ENCODE results near the gene TGFA. TPM values are rescaled to one million over a fixed set of nuclear protein-coding genes. Genes with fewer than 3 reads are reported as not detected.

TGFA gene
- total and polyA plus RNA-seq, 2 experiments from 2014 or later: 2.6 to 5.6 TPM

GRCh38 chr2:70551167-70551566 lies 2.5 kb downstream of the TGFA start:
- DNase-seq (ENCODE audit: low spot score): no peak

GRCh38 chr2:70549962-70550361 lies 3.7 kb downstream of the TGFA start:
- no peak for TF ChIP-seq CTCF (IDR thresholded peaks at IDR 0.05; ENCODE audit: poor library complexity)
- TF ChIP-seq EZH2 (IDR thresholded peaks at IDR 0.05; ENCODE audit: borderline replicate concordance): no peak
- no peak for TF ChIP-seq EZH2phosphoT487 (IDR thresholded peaks at IDR 0.05; ENCODE audit: low read depth, severe bottlenecking, unreplicated experiment)
- no peak overlapping the region for H2AFZ ChIP-seq
- H3K36me3 ChIP-seq (replicated peaks; ENCODE audit: insufficient read depth, low read depth): no peaks in the 10 kb centered on the region
- no peaks in the 10 kb centered on the region for H3K9me2 ChIP-seq (replicated peaks; ENCODE audit: insufficient read depth)
- peaks cover 51% of the 10 kb centered on the region for H3K27me3 ChIP-seq
- no peaks in the 10 kb centered on the region for H3K79me2 ChIP-seq
- no peak overlapping the region for H3K4me2 ChIP-seq
- no peak overlapping the region for H3K27ac ChIP-seq
- WGBS (ENCODE audit: low lambda C conversion rate, missing lambda C conversion rate): 86% methylated on average over 7 of the region's 7 CpGs
- DNase-seq (ENCODE audit: low spot score): no peak
- H4K20me1 ChIP-seq (ENCODE audit: insufficient read depth, poor library complexity, severe bottlenecking): no peaks in the 10 kb centered on the region
- peaks cover 18% of the 10 kb centered on the region for H3K4me1 ChIP-seq (ENCODE audit: insufficient read depth)
- no peaks in the 10 kb centered on the region for H3K9me3 ChIP-seq (ENCODE audit: low read depth)
- no peak overlapping the region for H3K4me3 ChIP-seq

More at GRCh38 chr2:70551167-70551566, 2.5 kb downstream of the TGFA start:
- no peak overlapping the region for H2AFZ ChIP-seq
- no peaks in the 10 kb centered on the region for H3K79me2 ChIP-seq
- H3K9me3 ChIP-seq (ENCODE audit: low read depth): no peaks in the 10 kb centered on the region
- no peak overlapping the region for H3K4me3 ChIP-seq
- no peaks in the 10 kb centered on the region for H3K36me3 ChIP-seq (replicated peaks; ENCODE audit: insufficient read depth, low read depth)
- H3K27me3 ChIP-seq: peaks cover 52% of the 10 kb centered on the region
- H3K27ac ChIP-seq: no peak overlapping the region
- H4K20me1 ChIP-seq (ENCODE audit: insufficient read depth, poor library complexity, severe bottlenecking): no peaks in the 10 kb centered on the region
- H3K4me1 ChIP-seq (ENCODE audit: insufficient read depth): peaks cover 18% of the 10 kb centered on the region
- H3K9me2 ChIP-seq (replicated peaks; ENCODE audit: insufficient read depth): no peaks in the 10 kb centered on the region
- WGBS (ENCODE audit: low lambda C conversion rate, missing lambda C conversion rate): 62% methylated on average over 7 of the region's 7 CpGs
- H3K4me2 ChIP-seq: no peak overlapping the region
- TF ChIP-seq EZH2 (IDR thresholded peaks at IDR 0.05; ENCODE audit: borderline replicate concordance) (no peak), EZH2phosphoT487 (IDR thresholded peaks at IDR 0.05; ENCODE audit: low read depth, severe bottlenecking, unreplicated experiment) (no peak), CTCF (IDR thresholded peaks at IDR 0.05; ENCODE audit: poor library complexity) (no peak)

- WGBS (ENCODE audit: low lambda C conversion rate, missing lambda C conversion rate): 67% methylated on average over 12 of the region's 12 CpGs
- Histone ChIP-seq H3K27me3 (peaks cover 44% of the 10 kb centered on the region), H3K9me2 (replicated peaks; ENCODE audit: insufficient read depth) (no peaks in the 10 kb centered on the region), H3K4me3 (no peak overlapping the region), H3K36me3 (replicated peaks; ENCODE audit: insufficient read depth, low read depth) (no peaks in the 10 kb centered on the region), H3K4me2 (no peak overlapping the region), H3K9me3 (ENCODE audit: low read depth) (no peaks in the 10 kb centered on the region), H4K20me1 (ENCODE audit: insufficient read depth, poor library complexity, severe bottlenecking) (no peaks in the 10 kb centered on the region), H3K79me2 (no peaks in the 10 kb centered on the region), H2AFZ (no peak overlapping the region), H3K27ac (no peak overlapping the region), H3K4me1 (ENCODE audit: insufficient read depth) (peaks cover 12% of the 10 kb centered on the region)
- no peak for DNase-seq (ENCODE audit: low spot score)
- no peak for TF ChIP-seq CTCF (IDR thresholded peaks at IDR 0.05; ENCODE audit: poor library complexity)
These were observed 4.4 kb downstream of the TGFA start for GRCh38 chr2:70549064-70549710.

All from hepatocyte (in vitro differentiated cells).